SK-N-SH treated with all-trans-retinoic acid at 6 μM for 48 hours (cell line): Measurements from ENCODE around the gene FAM228A.

Experiments
- ATAC-seq: fragments of 200-7000 bp; cut with Tn5 transposase; 3 replicates; pipeline ENCODE4 v1.9.1; 2020; ENCODE audit warnings: mild to moderate bottlenecking, moderate library complexity
- BACH2 ChIP-seq: fragments of 250-450 bp; sonication (Bioruptor Pico); IDR thresholded peaks from 2 replicates; pipeline ENCODE4 v1.9.0; 2021; ENCODE audit warnings: mild to moderate bottlenecking, borderline replicate concordance
- CSDC2 ChIP-seq: fragments of 250-450 bp; sonication (Bioruptor Pico); IDR thresholded peaks from 2 replicates; pipeline ENCODE4 v1.5.0; 2020; ENCODE audit warnings: mild to moderate bottlenecking, moderate library complexity
- ESRRG ChIP-seq: fragments of 250-450 bp; sonication (Bioruptor Pico); IDR thresholded peaks from 2 replicates; pipeline ENCODE4 v1.6.1; 2021; ENCODE audit warnings: mild to moderate bottlenecking
- GLIS3 ChIP-seq: fragments of 250-450 bp; sonication (Bioruptor Pico); IDR thresholded peaks from 2 replicates; pipeline ENCODE4 v1.5.0; 2020; ENCODE audit warnings: mild to moderate bottlenecking, moderate library complexity
- OSR1 ChIP-seq: fragments of 250-450 bp; sonication (Bioruptor Pico); IDR thresholded peaks from 2 replicates; pipeline ENCODE4 v1.8.0; 2022; ENCODE audit warnings: moderate library complexity, mild to moderate bottlenecking, inconsistent platforms
- PPARA ChIP-seq: fragments of 250-450 bp; sonication (Bioruptor Pico); IDR thresholded peaks from 2 replicates; pipeline ENCODE4 v1.5.0; 2020; ENCODE audit warnings: mild to moderate bottlenecking, borderline replicate concordance
- RARB ChIP-seq: fragments of 250-450 bp; sonication (Bioruptor Pico); IDR thresholded peaks from 2 replicates; pipeline ENCODE4 v1.8.0; 2021; ENCODE audit warnings: mild to moderate bottlenecking, moderate library complexity
- SNAI2 ChIP-seq: fragments of 250-450 bp; sonication (Bioruptor Pico); IDR thresholded peaks from 2 replicates; pipeline ENCODE4 v1.5.0; 2020; ENCODE audit warnings: mild to moderate bottlenecking, moderate library complexity
- TCF4 ChIP-seq: fragments of 250-450 bp; sonication (Bioruptor Pico); IDR thresholded peaks from 2 replicates; pipeline ENCODE4 v1.8.0; 2021; ENCODE audit warnings: mild to moderate bottlenecking, moderate library complexity, borderline replicate concordance
- TOX ChIP-seq: fragments of 250-450 bp; sonication (Bioruptor Pico); IDR thresholded peaks from 2 replicates; pipeline ENCODE4 v1.8.0; 2021; ENCODE audit warnings: mild to moderate bottlenecking, moderate library complexity, borderline replicate concordance
- ZC3H10 ChIP-seq: fragments of 250-450 bp; sonication (Bioruptor Pico); IDR thresholded peaks from 2 replicates; pipeline ENCODE4 v1.5.1; 2021; ENCODE audit warnings: mild to moderate bottlenecking, moderate library complexity
- ZFP3 ChIP-seq: fragments of 250-450 bp; sonication (Bioruptor Pico); IDR thresholded peaks from 2 replicates; pipeline ENCODE4 v1.5.0; 2020; ENCODE audit warnings: mild to moderate bottlenecking, moderate library complexity
- ZFP30 ChIP-seq: fragments of 450-650 bp; formaldehyde crosslinking; IDR thresholded peaks from 2 replicates; pipeline ENCODE4 v1.5.0; 2022; ENCODE audit warnings: mild to moderate bottlenecking, moderate library complexity
- ZNF565 ChIP-seq: fragments of 450-650 bp; formaldehyde crosslinking; conservative IDR thresholded peaks from 2 replicates; pipeline ENCODE4 v1.5.0; 2020; ENCODE audit warnings: low read depth, mild to moderate bottlenecking, moderate library complexity
- ZNF70 ChIP-seq: fragments of 450-650 bp; formaldehyde crosslinking; IDR thresholded peaks from 2 replicates; pipeline ENCODE4 v1.5.0; 2020; ENCODE audit warnings: mild to moderate bottlenecking, moderate library complexity
- ZNF8 ChIP-seq: fragments of 450-650 bp; formaldehyde crosslinking; IDR thresholded peaks from 2 replicates; pipeline ENCODE4 v1.5.0; 2020; ENCODE audit warnings: mild to moderate bottlenecking, moderate library complexity
- TF ChIP-seq, protein P1 (sequence below): fragments of 250-450 bp; sonication (Bioruptor Pico); IDR thresholded peaks from 2 replicates; pipeline ENCODE4 v1.5.0; 2020; ENCODE audit warnings: mild to moderate bottlenecking, moderate library complexity
- TF ChIP-seq, protein P2 (sequence below): fragments of 250-450 bp; sonication (Bioruptor Pico); IDR thresholded peaks from 2 replicates; pipeline ENCODE4 v1.8.0; 2020; ENCODE audit warnings: mild to moderate bottlenecking, moderate library complexity, borderline replicate concordance
- TF ChIP-seq, protein P3 (sequence below): fragments of 250-450 bp; sonication (Bioruptor Pico); IDR thresholded peaks from 2 replicates; pipeline ENCODE4 v1.5.1; 2020; ENCODE audit warnings: low read depth, mild to moderate bottlenecking, moderate library complexity
- TF ChIP-seq, protein P4 (sequence below): fragments of 250-450 bp; sonication (Bioruptor Pico); IDR thresholded peaks from 2 replicates; pipeline ENCODE4 v1.8.0; 2021; ENCODE audit warnings: low read depth, mild to moderate bottlenecking, moderate library complexity, borderline replicate concordance
- TF ChIP-seq, protein P5 (sequence below): fragments of 250-450 bp; sonication (Bioruptor Pico); IDR thresholded peaks from 2 replicates; pipeline ENCODE4 v1.5.1; 2021; ENCODE audit warnings: mild to moderate bottlenecking, moderate library complexity

The FAM228A gene

DNA sequence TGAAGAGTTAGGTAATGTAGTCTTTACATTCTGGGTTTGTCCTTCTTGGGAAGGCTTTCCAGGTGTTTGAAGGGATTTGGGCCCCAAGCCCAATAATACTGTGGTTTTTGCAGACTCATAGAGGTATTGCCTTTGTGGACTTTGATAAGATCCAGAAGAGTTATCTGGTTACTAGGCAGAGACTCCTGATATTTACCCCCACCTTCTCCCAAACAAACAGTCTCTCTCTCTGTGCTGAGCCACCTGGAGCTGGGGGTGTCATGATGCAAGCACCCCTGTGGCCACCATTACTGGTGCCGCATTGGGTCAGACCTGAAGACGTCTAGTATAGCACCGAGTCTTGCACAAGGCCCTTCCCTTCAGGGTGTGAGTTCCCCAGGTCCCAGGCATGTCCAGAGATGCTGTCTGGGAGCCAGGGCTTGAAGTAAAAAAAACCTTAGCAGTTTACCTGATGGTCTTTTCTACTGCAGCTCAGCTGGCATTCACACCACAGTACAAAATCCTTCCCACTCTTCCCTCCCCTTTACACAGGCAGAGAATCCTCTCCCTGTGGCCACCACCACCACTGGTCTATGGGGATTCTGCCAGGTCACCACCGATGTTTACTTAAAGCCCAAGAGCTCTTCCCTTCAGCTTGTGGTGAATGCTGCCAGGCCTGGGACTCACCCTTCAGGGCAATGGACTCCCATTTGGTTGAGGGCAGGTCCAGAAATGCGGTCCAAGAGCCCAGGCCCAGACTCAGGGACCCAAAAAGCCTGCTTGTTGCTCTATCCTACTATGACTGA, 22.2 kb upstream of the FAM228A start:
- no peak for ATAC-seq
- TF ChIP-seq SNAI2 (CRISPR knock-in tag) (no peak), TOX (CRISPR knock-in tag) (no peak), ZNF565 (no peak), PPARA (CRISPR knock-in tag) (no peak), ZFP3 (CRISPR knock-in tag) (no peak), OSR1 (CRISPR knock-in tag) (no peak), TCF4 (CRISPR knock-in tag) (no peak), ZC3H10 (CRISPR knock-in tag) (no peak), ZFP30 (CRISPR knock-in tag) (no peak), CSDC2 (CRISPR knock-in tag) (no peak), ZNF8 (CRISPR knock-in tag) (no peak)
- TF ChIP-seq, protein P1, sequence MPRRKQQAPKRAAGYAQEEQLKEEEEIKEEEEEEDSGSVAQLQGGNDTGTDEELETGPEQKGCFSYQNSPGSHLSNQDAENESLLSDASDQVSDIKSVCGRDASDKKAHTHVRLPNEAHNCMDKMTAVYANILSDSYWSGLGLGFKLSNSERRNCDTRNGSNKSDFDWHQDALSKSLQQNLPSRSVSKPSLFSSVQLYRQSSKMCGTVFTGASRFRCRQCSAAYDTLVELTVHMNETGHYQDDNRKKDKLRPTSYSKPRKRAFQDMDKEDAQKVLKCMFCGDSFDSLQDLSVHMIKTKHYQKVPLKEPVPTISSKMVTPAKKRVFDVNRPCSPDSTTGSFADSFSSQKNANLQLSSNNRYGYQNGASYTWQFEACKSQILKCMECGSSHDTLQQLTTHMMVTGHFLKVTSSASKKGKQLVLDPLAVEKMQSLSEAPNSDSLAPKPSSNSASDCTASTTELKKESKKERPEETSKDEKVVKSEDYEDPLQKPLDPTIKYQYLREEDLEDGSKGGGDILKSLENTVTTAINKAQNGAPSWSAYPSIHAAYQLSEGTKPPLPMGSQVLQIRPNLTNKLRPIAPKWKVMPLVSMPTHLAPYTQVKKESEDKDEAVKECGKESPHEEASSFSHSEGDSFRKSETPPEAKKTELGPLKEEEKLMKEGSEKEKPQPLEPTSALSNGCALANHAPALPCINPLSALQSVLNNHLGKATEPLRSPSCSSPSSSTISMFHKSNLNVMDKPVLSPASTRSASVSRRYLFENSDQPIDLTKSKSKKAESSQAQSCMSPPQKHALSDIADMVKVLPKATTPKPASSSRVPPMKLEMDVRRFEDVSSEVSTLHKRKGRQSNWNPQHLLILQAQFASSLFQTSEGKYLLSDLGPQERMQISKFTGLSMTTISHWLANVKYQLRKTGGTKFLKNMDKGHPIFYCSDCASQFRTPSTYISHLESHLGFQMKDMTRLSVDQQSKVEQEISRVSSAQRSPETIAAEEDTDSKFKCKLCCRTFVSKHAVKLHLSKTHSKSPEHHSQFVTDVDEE (CRISPR knock-in tag) = no peak
- TF ChIP-seq, protein P2, sequence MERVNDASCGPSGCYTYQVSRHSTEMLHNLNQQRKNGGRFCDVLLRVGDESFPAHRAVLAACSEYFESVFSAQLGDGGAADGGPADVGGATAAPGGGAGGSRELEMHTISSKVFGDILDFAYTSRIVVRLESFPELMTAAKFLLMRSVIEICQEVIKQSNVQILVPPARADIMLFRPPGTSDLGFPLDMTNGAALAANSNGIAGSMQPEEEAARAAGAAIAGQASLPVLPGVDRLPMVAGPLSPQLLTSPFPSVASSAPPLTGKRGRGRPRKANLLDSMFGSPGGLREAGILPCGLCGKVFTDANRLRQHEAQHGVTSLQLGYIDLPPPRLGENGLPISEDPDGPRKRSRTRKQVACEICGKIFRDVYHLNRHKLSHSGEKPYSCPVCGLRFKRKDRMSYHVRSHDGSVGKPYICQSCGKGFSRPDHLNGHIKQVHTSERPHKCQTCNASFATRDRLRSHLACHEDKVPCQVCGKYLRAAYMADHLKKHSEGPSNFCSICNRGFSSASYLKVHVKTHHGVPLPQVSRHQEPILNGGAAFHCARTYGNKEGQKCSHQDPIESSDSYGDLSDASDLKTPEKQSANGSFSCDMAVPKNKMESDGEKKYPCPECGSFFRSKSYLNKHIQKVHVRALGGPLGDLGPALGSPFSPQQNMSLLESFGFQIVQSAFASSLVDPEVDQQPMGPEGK (CRISPR knock-in tag) = no peak

DNA sequence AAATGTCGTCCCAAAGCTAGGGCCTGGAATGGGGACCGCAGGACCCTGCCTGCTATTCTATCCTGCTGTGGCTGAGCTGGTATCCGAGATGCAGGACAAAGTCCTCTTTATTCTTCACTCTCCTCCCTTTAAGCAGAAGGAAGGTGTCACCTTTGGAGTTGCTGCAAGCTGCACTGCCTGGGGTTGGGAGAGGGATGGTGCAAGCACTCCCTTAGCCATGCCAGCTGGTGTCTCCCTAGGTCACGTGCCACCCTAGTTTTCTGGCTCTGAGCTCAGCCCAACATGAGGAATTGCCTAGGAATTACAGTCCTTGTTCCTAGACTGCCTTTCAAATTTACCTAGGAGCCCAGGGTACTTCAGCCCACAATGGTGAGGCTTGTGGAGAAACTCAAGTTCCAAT, 21.4 kb upstream of the FAM228A start:
- no peak for ATAC-seq
- TF ChIP-seq PPARA (CRISPR knock-in tag) (no peak), OSR1 (CRISPR knock-in tag) (no peak), ZFP3 (CRISPR knock-in tag) (no peak), ZNF8 (CRISPR knock-in tag) (no peak), ZC3H10 (CRISPR knock-in tag) (no peak)
- TF ChIP-seq, protein P3, sequence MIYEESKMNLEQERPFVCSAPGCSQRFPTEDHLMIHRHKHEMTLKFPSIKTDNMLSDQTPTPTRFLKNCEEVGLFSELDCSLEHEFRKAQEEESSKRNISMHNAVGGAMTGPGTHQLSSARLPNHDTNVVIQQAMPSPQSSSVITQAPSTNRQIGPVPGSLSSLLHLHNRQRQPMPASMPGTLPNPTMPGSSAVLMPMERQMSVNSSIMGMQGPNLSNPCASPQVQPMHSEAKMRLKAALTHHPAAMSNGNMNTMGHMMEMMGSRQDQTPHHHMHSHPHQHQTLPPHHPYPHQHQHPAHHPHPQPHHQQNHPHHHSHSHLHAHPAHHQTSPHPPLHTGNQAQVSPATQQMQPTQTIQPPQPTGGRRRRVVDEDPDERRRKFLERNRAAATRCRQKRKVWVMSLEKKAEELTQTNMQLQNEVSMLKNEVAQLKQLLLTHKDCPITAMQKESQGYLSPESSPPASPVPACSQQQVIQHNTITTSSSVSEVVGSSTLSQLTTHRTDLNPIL = no peak

DNA sequence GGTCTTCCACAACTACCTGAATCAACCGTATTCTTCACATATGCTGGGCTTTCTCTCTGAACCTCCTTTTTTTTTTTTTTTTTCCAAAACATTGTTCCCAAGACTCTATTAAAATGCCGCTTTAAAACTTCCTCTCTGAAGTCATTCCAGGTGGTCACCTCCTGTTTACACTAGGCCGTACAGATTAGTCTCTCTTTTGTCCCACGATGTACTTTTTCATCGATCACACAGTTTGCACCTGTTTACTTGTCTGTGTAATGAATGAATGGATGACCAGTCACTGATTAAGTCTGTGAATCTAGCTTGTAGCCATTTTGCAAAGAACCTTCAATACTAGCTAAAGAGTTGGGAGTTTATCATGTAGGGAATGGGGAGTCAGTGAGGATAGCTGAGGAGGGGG, 16.7 kb upstream of the FAM228A start:
- TF ChIP-seq ZNF70 (CRISPR knock-in tag) (no peak), BACH2 (CRISPR knock-in tag) (no peak), CSDC2 (CRISPR knock-in tag) (no peak)
- TF ChIP-seq, protein P4, sequence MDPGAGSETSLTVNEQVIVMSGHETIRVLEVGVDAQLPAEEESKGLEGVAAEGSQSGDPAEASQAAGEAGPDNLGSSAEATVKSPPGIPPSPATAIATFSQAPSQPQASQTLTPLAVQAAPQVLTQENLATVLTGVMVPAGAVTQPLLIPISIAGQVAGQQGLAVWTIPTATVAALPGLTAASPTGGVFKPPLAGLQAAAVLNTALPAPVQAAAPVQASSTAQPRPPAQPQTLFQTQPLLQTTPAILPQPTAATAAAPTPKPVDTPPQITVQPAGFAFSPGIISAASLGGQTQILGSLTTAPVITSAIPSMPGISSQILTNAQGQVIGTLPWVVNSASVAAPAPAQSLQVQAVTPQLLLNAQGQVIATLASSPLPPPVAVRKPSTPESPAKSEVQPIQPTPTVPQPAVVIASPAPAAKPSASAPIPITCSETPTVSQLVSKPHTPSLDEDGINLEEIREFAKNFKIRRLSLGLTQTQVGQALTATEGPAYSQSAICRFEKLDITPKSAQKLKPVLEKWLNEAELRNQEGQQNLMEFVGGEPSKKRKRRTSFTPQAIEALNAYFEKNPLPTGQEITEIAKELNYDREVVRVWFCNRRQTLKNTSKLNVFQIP (CRISPR knock-in tag) = no peak
- no peak for ATAC-seq

DNA sequence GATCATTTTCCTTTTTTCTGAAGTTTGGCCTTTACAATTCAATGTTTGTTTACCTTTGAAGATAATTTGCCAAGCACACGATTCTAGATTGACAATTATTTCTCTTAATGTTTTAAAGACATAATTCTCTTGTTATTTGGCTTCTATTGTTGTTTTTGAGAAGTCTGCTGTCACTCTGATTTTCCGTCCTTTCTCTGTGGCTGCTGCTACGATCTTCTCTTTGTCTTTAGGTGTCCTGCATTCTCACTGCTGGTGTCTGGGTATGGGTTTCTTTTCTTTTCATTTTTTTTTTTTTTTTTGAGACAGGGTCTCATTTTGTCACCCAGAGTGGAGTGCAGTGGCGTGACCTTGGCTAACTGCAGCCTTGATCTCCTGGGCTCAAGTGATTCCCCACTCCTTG, 15.1 kb upstream of the FAM228A start:
- ATAC-seq = no peak
- no peak for TF ChIP-seq RARB
- TF ChIP-seq ESRRG (CRISPR knock-in tag) = no peak
- no peak for TF ChIP-seq ZNF565
- no peak for TF ChIP-seq TCF4 (CRISPR knock-in tag)
- no peak for TF ChIP-seq GLIS3 (CRISPR knock-in tag)
- TF ChIP-seq BACH2 (CRISPR knock-in tag) = no peak
- TF ChIP-seq TOX (CRISPR knock-in tag) = no peak
- TF ChIP-seq, protein P5, sequence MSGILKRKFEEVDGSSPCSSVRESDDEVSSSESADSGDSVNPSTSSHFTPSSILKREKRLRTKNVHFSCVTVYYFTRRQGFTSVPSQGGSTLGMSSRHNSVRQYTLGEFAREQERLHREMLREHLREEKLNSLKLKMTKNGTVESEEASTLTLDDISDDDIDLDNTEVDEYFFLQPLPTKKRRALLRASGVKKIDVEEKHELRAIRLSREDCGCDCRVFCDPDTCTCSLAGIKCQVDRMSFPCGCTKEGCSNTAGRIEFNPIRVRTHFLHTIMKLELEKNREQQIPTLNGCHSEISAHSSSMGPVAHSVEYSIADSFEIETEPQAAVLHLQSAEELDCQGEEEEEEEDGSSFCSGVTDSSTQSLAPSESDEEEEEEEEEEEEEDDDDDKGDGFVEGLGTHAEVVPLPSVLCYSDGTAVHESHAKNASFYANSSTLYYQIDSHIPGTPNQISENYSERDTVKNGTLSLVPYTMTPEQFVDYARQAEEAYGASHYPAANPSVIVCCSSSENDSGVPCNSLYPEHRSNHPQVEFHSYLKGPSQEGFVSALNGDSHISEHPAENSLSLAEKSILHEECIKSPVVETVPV (CRISPR knock-in tag) = no peak
- TF ChIP-seq, protein P3 = no peak
- no peak for TF ChIP-seq SNAI2 (CRISPR knock-in tag)
- no peak for TF ChIP-seq OSR1 (CRISPR knock-in tag)
- no peak for TF ChIP-seq ZFP30 (CRISPR knock-in tag)
- TF ChIP-seq, protein P1 (CRISPR knock-in tag) = no peak
- TF ChIP-seq ZC3H10 (CRISPR knock-in tag) = no peak
